ENCODE data around the gene CELA2B.
"Not testable (repeated sequence)": the region's sequence is repeated elsewhere in the genome, so short reads cannot be mapped to it uniquely, and the experiment has no call there.

The CELA2B gene

GRCh38 chr1:15485636-15486035 lies 9.7 kb downstream of the CELA2B start:
- H3K4me3 ChIP-seq (ENCODE audit: low read depth, low read length): no peak overlapping the region
- TF ChIP-seq CTCF (IDR thresholded peaks at IDR 0.05; ENCODE audit: control insufficient read depth, extremely low read depth, insufficient read depth): no peak
- DNase-seq (ENCODE audit: low read depth): no peak

GRCh38 chr1:15486844-15487610 lies 11.1 kb downstream of the CELA2B start:
- DNase-seq (ENCODE audit: low read depth); H3K4me3 ChIP-seq (ENCODE audit: low read depth, low read length): not testable (repeated sequence)

- H3K4me3 ChIP-seq (ENCODE audit: low read depth, low read length): no peak overlapping the region
- TF ChIP-seq CTCF (IDR thresholded peaks at IDR 0.05; ENCODE audit: control insufficient read depth, extremely low read depth, insufficient read depth): no peak
- no peak for DNase-seq (ENCODE audit: low read depth)
These were observed 12.5 kb downstream of the CELA2B start for GRCh38 chr1:15488371-15488770.

- TF ChIP-seq CTCF (IDR thresholded peaks at IDR 0.05; ENCODE audit: control insufficient read depth, extremely low read depth, insufficient read depth): no peak
- no peak for DNase-seq (ENCODE audit: low read depth)
- no peak overlapping the region for H3K4me3 ChIP-seq (ENCODE audit: low read depth, low read length)
These were observed 13.3 kb downstream of the CELA2B start for GRCh38 chr1:15489052-15489736.

- not testable (repeated sequence) for H3K4me3 ChIP-seq (ENCODE audit: low read depth, low read length); DNase-seq (ENCODE audit: low read depth)
These were observed 15.1 kb downstream of the CELA2B start for GRCh38 chr1:15491010-15491409.

GRCh38 chr1:15492596-15492995 lies 16.7 kb downstream of the CELA2B start:
- TF ChIP-seq CTCF (IDR thresholded peaks at IDR 0.05; ENCODE audit: control insufficient read depth, extremely low read depth, insufficient read depth): no peak
- H3K4me3 ChIP-seq (ENCODE audit: low read depth, low read length): no peak overlapping the region
- DNase-seq (ENCODE audit: low read depth): no peak

GRCh38 chr1:15493869-15494390 lies 18.0 kb downstream of the CELA2B start:
- no peak overlapping the region for H3K4me3 ChIP-seq (ENCODE audit: low read depth, low read length)
- no peak for DNase-seq (ENCODE audit: low read depth)
- TF ChIP-seq CTCF (IDR thresholded peaks at IDR 0.05; ENCODE audit: control insufficient read depth, extremely low read depth, insufficient read depth): no peak

All from LNCaP clone FGC (cell line).